Gastrocnemius medialis (tissue), 4 donors: ENCODE data around the gene FKBP5.
A peak's percentile ranks its signal among the peaks of the same experiment; 100 is the strongest.

Experiments used
- CTCF ChIP-seq, 5 experiments: fragments of 450-650 bp in 3 of 5; fragments of 200-600 bp in 2 of 5; sonication (generic) in 2 of 5; IDR thresholded peaks in 4 of 5; conservative IDR thresholded peaks in 1 of 5; 1 replicate in 4 of 5; 2 replicates in 1 of 5; pipeline ENCODE4 v1.5.1; 2016 to 2019; ENCODE audit warnings: antibody characterized with exemption in 5 of 5, mild to moderate bottlenecking in 3 of 5, moderate library complexity in 3 of 5
- POLR2A ChIP-seq, 2 donors: fragments of 450-650 bp; IDR thresholded peaks; one replicate each; pipeline ENCODE4 v1.6.1; 2017; ENCODE audit warnings: antibody characterized with exemption in 2 of 2, mild to moderate bottlenecking in 2 of 2, moderate library complexity in 2 of 2

- TF ChIP-seq CTCF (IDR thresholded peaks at IDR 0.05 in 4 of 5, conservative IDR thresholded peaks at IDR 0.05 in 1 of 5) (peak; percentile 79 to 95 (median 90)), POLR2A (IDR thresholded peaks at IDR 0.05) (no peak)
Observed at GRCh38 chr6:35736253-35736894, 47.7 kb upstream of the FKBP5 start.
